Measurements from ENCODE around the gene PTPRN2.
"Not testable (repeated sequence)": the region's sequence is repeated elsewhere in the genome, so short reads cannot be mapped to it uniquely, and the experiment has no call there.

The PTPRN2 gene

GRCh38 chr7:157493776-157494175 lies 1093.8 kb downstream of the PTPRN2 start:
- H3K4me3 ChIP-seq (ENCODE audit: low read depth, low read length): no peak overlapping the region
- ChIA-PET CTCF (no interaction called here), POLR2A (no interaction called here)
- no peak for TF ChIP-seq CTCF (IDR thresholded peaks at IDR 0.05; ENCODE audit: insufficient read depth, low read length, missing control alignments)
- DNase-seq (ENCODE audit: low read depth, low spot score): no peak

- POLR2A ChIA-PET: no interaction called here
- no peak for DNase-seq (ENCODE audit: low read depth, low spot score)
- TF ChIP-seq CTCF (IDR thresholded peaks at IDR 0.05; ENCODE audit: insufficient read depth, low read length, missing control alignments): no peak
- no peak overlapping the region for H3K4me3 ChIP-seq (ENCODE audit: low read depth, low read length)
- CTCF ChIA-PET: no interaction called here
Measured at GRCh38 chr7:157493017-157493416, 1094.6 kb downstream of the PTPRN2 start.

- TF ChIP-seq CTCF (IDR thresholded peaks at IDR 0.05; ENCODE audit: insufficient read depth, low read length, missing control alignments): no peak
- ChIA-PET CTCF (no interaction called here), POLR2A (no interaction called here)
- DNase-seq (ENCODE audit: low read depth, low spot score): no peak
- H3K4me3 ChIP-seq (ENCODE audit: low read depth, low read length): no peak overlapping the region
Measured at GRCh38 chr7:157490465-157490912, 1097.1 kb downstream of the PTPRN2 start.

GRCh38 chr7:157489870-157490269 lies 1097.8 kb downstream of the PTPRN2 start:
- H3K4me3 ChIP-seq (ENCODE audit: low read depth, low read length); DNase-seq (ENCODE audit: low read depth, low spot score); CTCF ChIA-PET; POLR2A ChIA-PET: not testable (repeated sequence)

All from AG04449 (cell line).